HEK293T (cell line): ENCODE measurements around the gene RGS10.
"Not testable (repeated sequence)": the region's sequence is repeated elsewhere in the genome, so short reads cannot be mapped to it uniquely, and the experiment has no call there.

ENCODE experiments used
- CTCF ChIA-PET: fragments of 350-600 bp; formaldehyde crosslinking; extraction: SDS; loops from one replicate; lab custom pipeline; 2021; ENCODE audit warnings: antibody characterized with exemption, inconsistent platforms; lab: Yijun Ruan, JAX
- POLR2A ChIA-PET: fragments of 350-600 bp; formaldehyde crosslinking; extraction: SDS; loops from one replicate; lab custom pipeline; 2020; ENCODE audit warnings: antibody characterized with exemption, inconsistent platforms; lab: Yijun Ruan, JAX
- DNase-seq: peaks from one replicate; pipeline ENCODE4 v3.0.0; 2012; ENCODE audit warnings: mixed read lengths; ENCODE audit errors: extremely low spot score
- ARNT ChIP-seq: fragments of 450-650 bp; IDR thresholded peaks from 2 replicates; pipeline ENCODE4 v1.6.1; 2017; ENCODE audit warnings: mild to moderate bottlenecking
- BHLHE40 ChIP-seq: fragments of 450-650 bp; IDR thresholded peaks from 2 replicates; pipeline ENCODE4 v1.6.1; 2016; ENCODE audit warnings: mild to moderate bottlenecking, moderate library complexity, borderline replicate concordance
- CTBP1 ChIP-seq: fragments of 450-650 bp; IDR thresholded peaks from 2 replicates; pipeline ENCODE4 v1.6.1; 2016; ENCODE audit warnings: borderline replicate concordance
- ELF4 ChIP-seq: fragments of 450-650 bp; IDR thresholded peaks from 2 replicates; pipeline ENCODE4 v1.6.1; 2017; ENCODE audit warnings: antibody characterized with exemption
- FOXA1 ChIP-seq: fragments of 450-650 bp; IDR thresholded peaks from 2 replicates; pipeline ENCODE4 v1.6.1; 2016; ENCODE audit warnings: mild to moderate bottlenecking
- FOXK2 ChIP-seq: fragments of 450-650 bp; IDR thresholded peaks from 2 replicates; pipeline ENCODE4 v1.6.1; 2016; ENCODE audit warnings: mild to moderate bottlenecking
- FOXM1 ChIP-seq: fragments of 450-650 bp; IDR thresholded peaks from 2 replicates; pipeline ENCODE4 v1.6.1; 2017; ENCODE audit warnings: mild to moderate bottlenecking, borderline replicate concordance
- HDGF ChIP-seq: fragments of 450-650 bp; IDR thresholded peaks from 2 replicates; pipeline ENCODE4 v1.6.1; 2017; ENCODE audit warnings: antibody characterized with exemption, borderline replicate concordance
- L3MBTL2 ChIP-seq: fragments of 450-650 bp; conservative IDR thresholded peaks from 2 replicates; pipeline ENCODE4 v1.6.1; 2016; ENCODE audit warnings: mild to moderate bottlenecking
- LEF1 ChIP-seq: fragments of 450-650 bp; IDR thresholded peaks from 2 replicates; pipeline ENCODE4 v1.6.1; 2017; ENCODE audit warnings: mild to moderate bottlenecking, borderline replicate concordance
- NFRKB ChIP-seq: fragments of 450-650 bp; IDR thresholded peaks from 2 replicates; pipeline ENCODE4 v1.6.1; 2016; ENCODE audit warnings: mild to moderate bottlenecking, moderate library complexity
- SP1 ChIP-seq: fragments of 450-650 bp; IDR thresholded peaks from 2 replicates; pipeline ENCODE4 v1.6.1; 2017
- SUZ12 ChIP-seq: fragments of 450-650 bp; IDR thresholded peaks from 2 replicates; pipeline ENCODE4 v1.6.1; 2016; ENCODE audit warnings: mild to moderate bottlenecking
- TARDBP ChIP-seq: fragments of 450-650 bp; IDR thresholded peaks from 2 replicates; pipeline ENCODE4 v1.6.1; 2016
- ZNF384 ChIP-seq: fragments of 450-650 bp; IDR thresholded peaks from 2 replicates; pipeline ENCODE4 v1.6.1; 2016
- TF ChIP-seq, protein P1 (sequence below): fragments of 450-650 bp; IDR thresholded peaks from 2 replicates; pipeline ENCODE4 v1.6.1; 2016

Gene RGS10

DNA sequence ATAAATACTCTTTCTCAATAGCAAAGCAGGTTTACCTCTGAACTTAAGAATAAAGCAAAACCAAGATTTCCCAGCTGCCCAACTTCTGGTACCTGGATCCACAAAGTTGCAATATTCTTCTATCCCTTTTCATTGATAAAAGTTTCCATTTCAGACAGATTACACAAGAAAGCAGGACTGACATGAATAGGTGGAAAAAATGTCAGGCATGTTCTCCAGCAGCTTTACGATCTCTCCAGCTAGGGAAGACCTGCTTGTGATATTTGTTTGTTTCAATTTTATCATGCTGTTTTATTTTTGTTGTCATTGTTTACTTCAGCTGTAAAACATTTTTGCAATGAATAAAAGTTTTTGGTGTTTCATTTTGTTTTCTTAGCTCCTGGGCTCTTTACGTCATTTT, 9.0 kb downstream of the RGS10 start:
- ChIA-PET POLR2A (interaction anchor here (5.2 kb wide), 1 partner anchor 9 kb away, joined by 25 read pairs; the partner anchor contains the start of gene RGS10), CTCF (interaction anchor here (0.7 kb wide), 1 partner anchor 334 kb away, joined by 3 read pairs; no protein-coding TSS in a partner anchor)
- TF ChIP-seq ARNT (no peak), FOXM1 (no peak), HDGF (no peak), ZNF384 (no peak), SP1 (no peak), CTBP1 (no peak), FOXK2 (no peak), ELF4 (no peak), FOXA1 (no peak), LEF1 (no peak), L3MBTL2 (no peak), BHLHE40 (no peak), SUZ12 (no peak), NFRKB (no peak), TARDBP (no peak)
- TF ChIP-seq, protein P1, sequence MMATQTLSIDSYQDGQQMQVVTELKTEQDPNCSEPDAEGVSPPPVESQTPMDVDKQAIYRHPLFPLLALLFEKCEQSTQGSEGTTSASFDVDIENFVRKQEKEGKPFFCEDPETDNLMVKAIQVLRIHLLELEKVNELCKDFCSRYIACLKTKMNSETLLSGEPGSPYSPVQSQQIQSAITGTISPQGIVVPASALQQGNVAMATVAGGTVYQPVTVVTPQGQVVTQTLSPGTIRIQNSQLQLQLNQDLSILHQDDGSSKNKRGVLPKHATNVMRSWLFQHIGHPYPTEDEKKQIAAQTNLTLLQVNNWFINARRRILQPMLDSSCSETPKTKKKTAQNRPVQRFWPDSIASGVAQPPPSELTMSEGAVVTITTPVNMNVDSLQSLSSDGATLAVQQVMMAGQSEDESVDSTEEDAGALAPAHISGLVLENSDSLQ: no peak
- no peak for DNase-seq

DNA sequence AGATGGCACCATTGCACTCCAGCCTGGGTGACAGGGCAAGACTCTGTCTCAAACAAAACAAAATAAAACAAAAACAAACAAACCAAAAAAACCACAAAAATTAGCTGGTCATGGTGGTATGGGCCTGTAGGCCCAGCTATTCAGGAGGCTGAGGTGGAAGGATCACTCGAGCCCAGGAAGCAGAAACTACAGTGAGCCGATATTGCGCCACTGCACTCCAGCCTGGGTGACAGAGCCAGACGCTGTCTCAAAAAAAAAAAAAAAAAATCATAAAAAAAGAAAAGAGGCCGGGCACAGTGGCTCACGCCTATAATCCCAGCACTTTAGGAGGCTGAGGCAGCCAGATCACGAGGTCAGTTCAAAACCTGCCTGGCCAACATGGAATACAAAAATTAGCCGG, 9.7 kb downstream of the RGS10 start:
- POLR2A ChIA-PET: interaction anchor here (5.2 kb wide), 1 partner anchor 10 kb away, joined by 25 read pairs; the partner anchor contains the start of gene RGS10
- DNase-seq, CTCF ChIA-PET: not testable (repeated sequence)

DNA sequence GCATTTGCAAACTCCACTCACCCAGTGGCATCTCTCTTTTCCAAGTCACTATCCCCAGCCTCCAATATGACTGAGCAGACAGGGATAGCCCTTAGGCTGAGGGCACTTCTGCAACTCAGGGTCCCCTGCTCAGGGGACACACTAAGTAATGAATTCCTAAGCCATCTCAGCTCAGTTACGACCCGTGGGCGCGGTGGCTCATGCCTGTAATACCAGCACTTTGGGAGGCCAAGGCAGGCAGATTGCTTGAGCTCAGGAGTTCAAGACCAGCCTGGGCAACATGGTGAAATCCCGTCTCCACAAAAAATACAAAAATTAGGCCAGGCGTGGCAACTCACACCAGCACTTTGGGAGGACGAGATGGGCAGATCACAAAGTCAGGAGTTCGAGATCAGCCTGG, 10.3 kb downstream of the RGS10 start:
- CTCF ChIA-PET, DNase-seq: not testable (repeated sequence)
- POLR2A ChIA-PET: interaction anchor here (5.2 kb wide), 1 partner anchor 10 kb away, joined by 25 read pairs; the partner anchor contains the start of gene RGS10

DNA sequence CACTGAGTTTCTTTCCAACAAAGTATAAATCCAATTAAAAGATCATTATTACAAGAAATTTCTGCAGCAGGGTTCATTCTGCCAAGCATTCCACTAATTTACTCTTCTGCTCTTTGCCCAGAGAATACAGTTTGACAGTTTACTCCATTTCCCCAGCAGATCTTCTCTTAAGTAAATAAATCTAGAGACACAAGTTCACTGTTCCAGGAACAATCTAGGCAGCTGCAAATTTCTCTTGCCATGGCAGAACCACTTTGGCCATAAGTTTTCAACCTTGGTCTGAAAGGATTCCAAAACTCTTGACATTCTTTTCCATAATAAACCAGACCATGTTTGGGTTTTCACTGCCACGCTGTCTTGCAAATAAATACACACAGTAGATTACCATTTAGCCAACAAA, 11.5 kb downstream of the RGS10 start:
- POLR2A ChIA-PET: interaction anchor here (5.2 kb wide), 1 partner anchor 12 kb away, joined by 25 read pairs; the partner anchor contains the start of gene RGS10
- DNase-seq: no peak
- TF ChIP-seq ELF4: no peak
- TF ChIP-seq L3MBTL2: no peak
- TF ChIP-seq FOXA1: no peak
- TF ChIP-seq HDGF: no peak
- TF ChIP-seq, protein P1: no peak
- TF ChIP-seq NFRKB: no peak
- no peak for TF ChIP-seq FOXM1
- no peak for TF ChIP-seq SP1
- no peak for TF ChIP-seq SUZ12
- TF ChIP-seq ARNT: no peak
- no peak for TF ChIP-seq TARDBP
- TF ChIP-seq FOXK2: no peak
- CTCF ChIA-PET: no interaction called here

DNA sequence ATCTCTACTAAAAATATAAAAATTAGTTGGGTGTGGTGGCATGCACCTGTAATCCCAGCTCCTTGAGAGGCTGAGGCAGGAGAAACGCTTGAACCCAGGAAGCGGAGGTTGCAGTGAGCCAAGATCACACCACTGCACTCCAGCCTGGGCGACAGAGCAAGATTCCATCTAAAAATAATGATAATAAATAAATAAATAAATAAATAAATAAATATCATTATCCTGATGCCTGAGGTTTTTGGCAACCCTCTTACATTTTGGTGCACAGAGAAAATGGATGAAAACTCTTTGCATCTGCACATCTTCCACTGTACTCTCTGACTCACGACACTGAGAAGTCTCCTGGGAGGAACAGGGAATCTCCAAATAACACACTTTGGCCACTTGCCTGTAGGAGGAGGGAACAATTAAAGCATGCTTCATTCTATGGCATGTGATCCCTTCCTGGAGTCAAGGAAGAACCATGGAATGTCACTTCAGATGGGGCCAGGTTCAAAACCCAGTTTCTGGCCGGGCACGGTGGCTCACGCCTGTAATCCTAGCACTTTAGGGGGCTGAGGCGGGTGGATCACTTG, 13.8 kb downstream of the RGS10 start:
- CTCF ChIA-PET: interaction anchor here (0.6 to 1.5 kb wide), 3 partner anchors 11 to 57 kb away, joined by 3 to 10 read pairs (median 6); no protein-coding TSS in a partner anchor
- DNase-seq: not testable (repeated sequence)
- POLR2A ChIA-PET: interaction anchor here (2.2 to 5.2 kb wide), 2 partner anchors 14 kb away, joined by 8 to 25 read pairs; partner anchors contain the start of gene RGS10

DNA sequence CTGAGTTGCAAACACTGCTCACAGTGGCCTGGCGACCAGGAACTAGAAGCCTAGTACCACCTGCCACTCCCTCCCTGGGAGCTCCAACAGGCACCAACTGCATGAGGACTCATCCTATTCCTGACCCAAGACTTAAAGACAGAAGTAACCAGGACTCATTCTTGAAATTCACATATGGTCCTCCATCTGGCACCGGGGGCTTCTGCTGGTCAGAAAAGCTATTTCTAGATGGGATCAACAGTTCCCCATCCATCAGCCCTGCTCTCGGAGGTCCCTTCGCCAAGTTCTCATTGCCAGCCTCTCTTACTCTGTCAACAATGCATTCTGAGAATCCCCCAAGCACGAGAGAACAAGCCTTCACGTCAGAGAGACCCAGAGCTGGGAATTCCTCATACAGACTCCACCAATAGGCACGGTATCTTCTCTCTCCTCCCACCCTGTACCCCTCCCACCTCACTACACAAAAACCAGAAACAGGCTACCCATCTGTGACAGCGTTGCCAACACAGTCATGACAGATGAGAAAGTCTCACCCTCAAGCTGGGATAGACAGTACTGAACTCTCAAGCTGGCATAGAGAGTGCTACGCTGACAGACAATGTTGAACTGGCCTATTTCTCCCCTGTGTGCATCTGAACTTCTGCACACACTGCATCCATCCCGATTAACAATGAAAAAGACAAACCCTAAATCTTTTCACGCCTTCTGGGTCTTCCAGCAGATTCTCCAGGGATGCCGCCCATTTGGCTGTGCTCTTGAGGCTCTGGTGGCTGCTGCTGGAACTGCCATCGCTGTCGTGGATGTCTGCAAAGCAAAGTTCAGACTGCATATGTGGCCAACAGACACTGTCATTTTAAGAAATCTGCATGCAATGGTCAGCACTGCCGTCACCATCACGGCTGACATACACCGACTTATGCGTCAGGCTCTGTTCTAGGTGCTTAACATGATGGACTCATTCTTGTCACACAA, 15.6 kb downstream of the RGS10 start:
- no peak for TF ChIP-seq SUZ12
- no peak for TF ChIP-seq LEF1
- no peak for TF ChIP-seq BHLHE40
- no peak for TF ChIP-seq SP1
- TF ChIP-seq ZNF384: no peak
- TF ChIP-seq CTBP1: no peak
- TF ChIP-seq, protein P1: no peak
- no peak for TF ChIP-seq NFRKB
- TF ChIP-seq FOXK2: no peak
- TF ChIP-seq HDGF: no peak
- no peak for TF ChIP-seq ARNT
- TF ChIP-seq FOXM1: no peak
- ChIA-PET POLR2A (interaction anchor here (2.2 kb wide), 1 partner anchor 16 kb away, joined by 8 read pairs; the partner anchor contains the start of gene RGS10), CTCF (interaction anchor here (0.7 kb wide), 1 partner anchor 69 kb away, joined by 8 read pairs; no protein-coding TSS in a partner anchor)
- peak; percentile 45 for DNase-seq
